CD14-positive monocyte (primary cell): ENCODE measurements around the gene STEAP3. TPM values are rescaled to one million over a fixed set of nuclear protein-coding genes. Genes with fewer than 3 reads are reported as not detected.

Experiments
- DNase-seq, 3 donors: peaks; one replicate each; pipeline ENCODE4 v3.0.0-alpha.2; 2011 to 2022
- H2AFZ ChIP-seq: 2 replicates; pipeline ENCODE4 v1.6.0; 2012; ENCODE audit warnings: mild to moderate bottlenecking, low read depth, low read length, inconsistent platforms; ENCODE audit not compliant: insufficient read depth, poor library complexity, severe bottlenecking
- H3K27ac ChIP-seq, 2 donors: 1 replicate in 1 of 2; 2 replicates in 1 of 2; pipeline ENCODE4 v1.5.1; 2012 to 2013; ENCODE audit warnings: low read length in 2 of 2, control low read depth in 1 of 2, inconsistent platforms in 1 of 2, low read depth in 1 of 2, mild to moderate bottlenecking in 1 of 2
- H3K27me3 ChIP-seq, 2 donors: one replicate each; pipeline versions ENCODE4 v1.6.0 to v1.6.1; 2011 to 2013; ENCODE audit warnings: low read length in 2 of 2; ENCODE audit not compliant: control insufficient read depth in 2 of 2, insufficient read depth in 2 of 2
- H3K36me3 ChIP-seq, 2 donors: replicated peaks in 1 of 2; 1 replicate in 1 of 2; 2 replicates in 1 of 2; pipeline versions ENCODE4 v1.5.1 to v1.6.1; 2012 to 2013; ENCODE audit warnings: low read length in 2 of 2, control low read depth in 1 of 2, inconsistent platforms in 1 of 2, mild to moderate bottlenecking in 1 of 2; ENCODE audit not compliant: insufficient read depth in 2 of 2, control insufficient read depth in 1 of 2
- H3K4me1 ChIP-seq, 2 donors: 1 replicate in 1 of 2; 2 replicates in 1 of 2; pipeline versions ENCODE4 v1.5.1 to v1.6.1; 2012 to 2013; ENCODE audit warnings: low read length in 2 of 2, control low read depth in 1 of 2, inconsistent platforms in 1 of 2, mild to moderate bottlenecking in 1 of 2, moderate library complexity in 1 of 2; ENCODE audit not compliant: insufficient read depth in 2 of 2, control insufficient read depth in 1 of 2
- H3K4me2 ChIP-seq: replicated peaks from 2 replicates; pipeline ENCODE3; 2012; ENCODE audit warnings: low read length, moderate library complexity, mild to moderate bottlenecking; ENCODE audit not compliant: poor library complexity, severe bottlenecking; ENCODE audit errors: extremely low read depth
- H3K4me3 ChIP-seq, 3 experiments: fragments of 200-600 bp in 1 of 3; sonication (generic) in 1 of 3; replicated peaks in 1 of 3; 1 replicate in 2 of 3; 2 replicates in 1 of 3; pipeline ENCODE4 v1.5.1; 2011 to 2013; ENCODE audit warnings: low read length in 3 of 3, mild to moderate bottlenecking in 3 of 3, control low read depth in 2 of 3, low read depth in 2 of 3, inconsistent platforms in 1 of 3, moderate library complexity in 1 of 3
- H3K79me2 ChIP-seq: 2 replicates; pipeline ENCODE4 v1.6.0; 2012; ENCODE audit warnings: mild to moderate bottlenecking, control low read depth, inconsistent platforms, low read length, moderate library complexity; ENCODE audit not compliant: insufficient read depth
- H3K9ac ChIP-seq: 2 replicates; pipeline ENCODE4 v1.6.0; 2017; ENCODE audit warnings: low read length, mild to moderate bottlenecking; ENCODE audit not compliant: insufficient read depth, poor library complexity, severe bottlenecking
- H3K9me3 ChIP-seq, 2 donors: replicated peaks in 1 of 2; 1 replicate in 1 of 2; 2 replicates in 1 of 2; pipeline versions ENCODE4 v1.5.1 to v1.6.1; 2012 to 2013; ENCODE audit warnings: low read length in 2 of 2, control low read depth in 1 of 2; ENCODE audit not compliant: control insufficient read depth in 1 of 2, insufficient read depth in 1 of 2
- H4K20me1 ChIP-seq: 2 replicates; pipeline ENCODE4 v1.6.0; 2012; ENCODE audit warnings: mild to moderate bottlenecking, low read length, control low read depth, moderate library complexity; ENCODE audit not compliant: insufficient read depth
- H3K27ac Mint-ChIP-seq, 7 donors: one replicate each; pipeline ENCODE4 v1.8.0; 2020; ENCODE audit warnings: mild to moderate bottlenecking in 7 of 7, mixed read lengths in 7 of 7, moderate library complexity in 6 of 7, inconsistent platforms in 2 of 7
- H3K27me3 Mint-ChIP-seq, 3 donors: one replicate each; pipeline ENCODE4 v1.8.0; 2021 to 2022; ENCODE audit warnings: low read depth in 3 of 3, mild to moderate bottlenecking in 3 of 3, mixed read lengths in 3 of 3, moderate library complexity in 3 of 3, inconsistent platforms in 1 of 3
- H3K36me3 Mint-ChIP-seq, 2 donors: one replicate each; pipeline ENCODE4 v1.8.0; 2020; ENCODE audit warnings: mixed read lengths in 2 of 2, inconsistent platforms in 1 of 2, mild to moderate bottlenecking in 1 of 2
- H3K4me1 Mint-ChIP-seq: one replicate; pipeline ENCODE4 v1.8.0; 2020; ENCODE audit warnings: mild to moderate bottlenecking, mixed read lengths
- H3K4me3 Mint-ChIP-seq, 2 donors: one replicate each; pipeline ENCODE4 v1.8.0; 2020; ENCODE audit warnings: mild to moderate bottlenecking in 2 of 2, mixed read lengths in 2 of 2, moderate library complexity in 1 of 2
- H3K9me3 Mint-ChIP-seq, 7 donors: one replicate each; pipeline ENCODE4 v1.8.0; 2020 to 2022; ENCODE audit warnings: mixed read lengths in 7 of 7, mild to moderate bottlenecking in 6 of 7, moderate library complexity in 6 of 7, inconsistent platforms in 2 of 7
- CTCF ChIP-seq: fragments of 200-600 bp; IDR thresholded peaks from one replicate; pipeline ENCODE4 v1.8.0; 2022; ENCODE audit warnings: antibody characterized with exemption, mild to moderate bottlenecking
- WGBS: methylation state at CpG from one replicate; pipeline ENCODE4 v1.1.5; 2013; ENCODE audit warnings: missing lambda C conversion rate; ENCODE audit not compliant: insufficient coverage; 5-methylcytosine and 5-hydroxymethylcytosine counted together
- intact Hi-C, 2 donors: fragments of 100-400 bp; cut with micrococcal nuclease; formaldehyde crosslinking; loops; one replicate each; pipeline versions ENCODE4 v1.15.0 to v1.15.1; 2023
- polyA plus RNA-seq, 3 donors: library from polyadenylated mRNA; depleted of rRNA in 1 of 3; unstranded in 2 of 3; stranded (reverse) in 1 of 3; fragments of 300-500 nt in 2 of 3; fragments of >200 nt in 1 of 3; fragmentation: Illumina TruSeq in 2 of 3; gene quantifications; 1 replicate in 2 of 3; 2 replicates in 1 of 3; pipeline ENCODE4 v1.2.3, GENCODE V29; 2012 to 2021

STEAP3 gene
- polyA plus RNA-seq, 3 donors: 3.0 to 10.7 (median 3.3) TPM

GRCh38 chr2:119292226-119292625 lies 68.6 kb downstream of the STEAP3 start:
- Histone ChIP-seq H4K20me1 (no peaks in the 10 kb centered on the region), H3K9me3 (no peaks in the 10 kb centered on the region), H3K4me3 (no peak overlapping the region), H2AFZ (no peak overlapping the region), H3K9ac (no peak overlapping the region), H3K4me1 (no peaks in the 10 kb centered on the region), H3K79me2 (no peaks in the 10 kb centered on the region), H3K4me2 (no peak overlapping the region), H3K27me3 (no peaks in the 10 kb centered on the region), H3K27ac (no peak overlapping the region), H3K36me3 (no peaks in the 10 kb centered on the region)
- Mint-ChIP-seq H3K27me3 (peaks cover 0 to 1% (median 1%) of the 10 kb centered on the region in 3 donors), H3K36me3 (no peaks in the 10 kb centered on the region), H3K4me1 (peaks cover 3% of the 10 kb centered on the region), H3K27ac (no peak overlapping the region), H3K9me3 (peaks cover 0 to 1% (median 0%) of the 10 kb centered on the region in 7 donors), H3K4me3 (peak overlapping the region in 1 of 2 donors; percentile 3)
- TF ChIP-seq CTCF: no peak
- 100% methylated on average over 1 of the region's 8 CpGs for WGBS
- intact Hi-C loops: loop anchor here (5.0 to 10.0 kb wide), 3 partner anchors 277 to 1067 kb away; no protein-coding TSS in a partner anchor
- DNase-seq: no peak

GRCh38 chr2:119293254-119293653 lies 69.6 kb downstream of the STEAP3 start:
- no peak overlapping the region for H3K27ac Mint-ChIP-seq
- Histone ChIP-seq H3K79me2 (no peaks in the 10 kb centered on the region), H2AFZ (no peak overlapping the region), H3K4me2 (no peak overlapping the region), H3K9ac (no peak overlapping the region), H3K27ac (no peak overlapping the region), H3K4me3 (no peak overlapping the region), H3K9me3 (no peaks in the 10 kb centered on the region), H3K27me3 (no peaks in the 10 kb centered on the region), H3K36me3 (no peaks in the 10 kb centered on the region), H3K4me1 (no peaks in the 10 kb centered on the region), H4K20me1 (no peaks in the 10 kb centered on the region)
- intact Hi-C loops: loop anchor here (5.0 to 10.0 kb wide), 3 partner anchors 278 to 1068 kb away; no protein-coding TSS in a partner anchor
- TF ChIP-seq CTCF: no peak
- peaks cover 0 to 1% (median 0%) of the 10 kb centered on the region in 7 donors for H3K9me3 Mint-ChIP-seq
- DNase-seq: no peak
- peaks cover 0 to 1% (median 1%) of the 10 kb centered on the region in 3 donors for H3K27me3 Mint-ChIP-seq
- H3K4me1 Mint-ChIP-seq: peaks cover 3% of the 10 kb centered on the region
- 90% methylated on average over 2 of the region's 2 CpGs for WGBS
- H3K4me3 Mint-ChIP-seq: no peak overlapping the region
- H3K36me3 Mint-ChIP-seq: no peaks in the 10 kb centered on the region
